Fibroblast of skin of scalp (primary cell): Measurements from ENCODE around the gene UNC5CL.

Experiments
- DNase-seq: peaks from one replicate; pipeline ENCODE4 v3.0.0-alpha.2; 2013

UNC5CL gene

DNA sequence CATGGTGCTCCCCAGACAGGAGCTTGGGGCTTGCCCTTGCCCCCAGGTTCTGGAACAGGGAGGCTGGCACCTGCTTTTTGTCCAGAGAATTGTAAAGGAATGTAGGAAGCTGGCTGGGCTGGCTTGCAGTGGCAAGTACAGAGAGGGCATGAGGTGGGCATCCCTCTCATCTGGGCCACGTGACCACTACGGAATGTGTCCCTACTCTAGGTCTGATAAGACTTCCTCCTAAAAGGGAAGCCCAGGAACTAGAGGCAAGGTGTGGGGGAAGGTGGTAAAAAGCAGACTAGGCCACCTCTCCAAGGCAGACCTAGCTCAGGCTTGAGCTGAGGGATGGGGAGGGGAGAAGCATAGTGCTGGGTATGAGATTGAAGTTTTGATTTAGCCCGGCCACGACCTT, 38.8 kb downstream of the UNC5CL start:
- DNase-seq: no peak

DNA sequence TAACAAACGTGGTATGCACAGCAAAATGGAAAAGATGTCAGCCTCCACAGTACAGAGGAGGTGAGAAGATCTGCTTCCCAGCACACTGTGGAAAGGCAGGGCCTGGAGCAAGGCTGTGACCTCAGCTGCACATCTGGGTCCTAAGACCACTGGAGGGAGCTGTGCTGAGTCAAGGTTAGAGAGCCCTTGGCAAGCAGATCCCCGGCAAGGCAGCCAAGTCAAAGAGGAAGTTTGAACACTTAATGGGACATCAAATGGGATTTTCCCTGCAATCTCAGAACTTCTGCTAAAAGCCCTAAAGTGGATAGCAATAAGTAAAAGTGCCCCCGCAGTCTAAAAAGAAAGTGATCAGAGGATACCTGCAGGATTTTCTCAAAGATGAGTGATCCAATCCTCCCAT, 39.5 kb downstream of the UNC5CL start:
- peak; percentile 27 for DNase-seq

DNA sequence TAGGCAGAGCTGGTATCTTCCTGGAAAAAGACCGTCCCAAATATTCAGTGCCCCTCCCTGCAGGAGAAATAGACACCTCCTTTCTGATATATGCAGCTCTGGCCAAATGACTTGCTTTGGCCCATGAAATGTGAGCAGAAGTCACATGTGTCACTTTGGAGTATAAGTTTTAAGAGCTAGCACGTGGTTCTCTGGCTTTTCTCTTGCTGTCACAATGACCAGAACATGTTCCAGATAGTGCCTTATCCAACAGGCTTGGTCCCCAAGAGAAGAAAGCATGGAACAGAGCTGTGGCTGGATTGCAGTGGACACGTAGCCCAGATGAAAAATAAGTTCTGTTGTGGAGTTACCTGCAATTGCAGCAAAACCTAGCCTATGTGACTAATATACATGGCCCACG, 40.4 kb downstream of the UNC5CL start:
- no peak for DNase-seq

DNA sequence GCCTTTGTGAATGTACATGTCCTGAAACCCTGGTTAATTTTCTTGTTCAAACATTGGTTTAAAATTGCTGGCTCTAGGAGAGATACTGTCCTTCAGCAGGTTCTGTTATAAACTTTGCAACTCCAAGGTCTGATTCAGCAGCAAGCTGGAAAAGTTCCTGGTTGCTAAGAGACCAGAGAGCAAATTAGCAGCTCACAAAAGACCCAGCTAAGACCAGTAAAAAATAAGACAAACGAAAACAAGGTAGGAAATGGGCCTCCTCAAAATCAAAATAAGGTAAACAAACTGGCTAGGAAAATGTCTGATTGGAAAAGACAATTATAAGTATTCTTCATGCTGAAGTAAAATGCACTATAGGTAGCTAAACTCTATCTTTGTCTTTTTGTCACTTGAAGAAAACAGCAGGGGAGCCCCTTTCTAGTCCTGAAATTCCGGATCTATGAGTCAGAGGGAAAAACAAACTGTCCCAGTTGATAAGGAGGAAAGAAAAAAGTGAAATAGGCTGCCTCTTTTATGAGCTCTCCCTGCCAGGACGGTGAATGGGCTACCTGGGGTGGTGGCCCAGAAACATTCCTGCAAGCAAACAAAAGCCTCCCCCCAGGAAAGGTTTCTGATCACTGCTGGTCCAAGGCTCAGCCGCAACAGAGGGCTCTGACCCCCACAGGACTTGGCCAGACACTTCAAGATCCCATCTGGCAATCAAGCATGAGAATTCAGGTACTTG, 41.6 kb downstream of the UNC5CL start:
- peak; percentile 22 for DNase-seq

DNA sequence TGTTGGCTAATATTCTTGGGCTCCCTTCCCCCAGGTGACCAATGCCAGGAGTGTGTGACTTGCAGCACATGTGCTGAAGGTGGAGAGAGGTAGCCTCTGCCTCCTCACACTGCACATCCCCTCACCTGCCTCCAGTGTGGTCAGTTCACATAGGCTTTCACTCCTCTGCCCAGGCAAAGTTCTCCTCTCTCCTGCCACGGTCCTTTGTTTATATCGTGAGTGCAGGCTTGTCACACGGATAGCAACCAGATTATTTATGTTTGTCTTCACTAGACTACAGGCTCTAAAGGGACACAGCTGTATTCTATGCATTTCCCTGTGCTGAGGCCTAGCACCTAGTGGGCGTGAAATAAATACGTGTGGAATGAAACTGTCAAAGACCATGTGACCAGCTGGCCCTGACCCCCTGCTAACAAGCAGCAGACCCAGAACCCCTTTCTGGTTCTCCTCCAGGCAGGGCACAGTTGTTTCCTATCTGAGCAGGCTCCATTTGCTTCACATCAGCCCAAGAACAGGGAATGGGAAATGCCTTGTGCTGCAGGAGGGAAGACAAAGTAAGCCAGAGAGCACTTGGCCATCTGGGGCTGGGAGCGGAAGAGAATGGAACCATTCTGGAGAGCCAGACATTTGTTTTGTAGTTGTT, 42.3 kb downstream of the UNC5CL start:
- peak; percentile 1 for DNase-seq

DNA sequence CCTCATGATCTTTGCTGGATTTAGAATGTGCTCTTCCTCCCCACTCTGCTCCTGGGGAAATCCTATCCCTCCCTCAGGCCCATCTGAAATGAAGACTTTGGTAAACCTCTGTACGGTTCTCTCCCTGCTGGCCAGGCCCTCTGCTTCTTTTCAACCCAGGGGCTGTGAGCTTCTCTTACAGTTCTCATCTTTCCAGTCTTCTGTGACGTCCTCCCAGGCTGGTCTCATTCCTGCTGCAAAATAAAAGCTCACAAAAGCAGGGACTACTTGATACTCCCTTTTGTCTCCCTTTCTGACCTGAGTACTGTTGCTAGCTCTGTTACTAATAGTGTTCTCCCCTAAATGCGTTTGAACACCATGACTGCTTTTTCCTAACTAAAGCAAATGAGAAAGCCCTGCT, 46.3 kb downstream of the UNC5CL start:
- no peak for DNase-seq

DNA sequence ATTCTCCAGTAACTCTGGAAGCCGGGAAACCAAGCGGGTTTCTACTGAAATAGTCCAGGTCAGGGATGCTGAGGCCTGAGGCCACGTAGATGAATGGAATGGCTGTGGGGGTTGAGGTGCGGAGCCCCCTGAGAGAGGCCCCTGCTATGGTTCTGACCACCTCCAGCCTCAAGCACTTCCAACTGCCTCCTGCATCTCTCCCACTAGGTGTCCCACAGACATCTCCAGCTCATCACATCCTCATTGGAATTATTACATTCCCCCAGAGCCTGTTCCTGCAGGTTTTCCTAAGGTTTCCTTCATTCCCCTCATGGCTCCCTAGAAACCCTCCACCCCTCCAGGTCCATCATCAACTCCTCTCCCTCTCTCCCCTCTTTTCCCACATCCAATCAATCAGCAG, 48.7 kb downstream of the UNC5CL start:
- DNase-seq: no peak

DNA sequence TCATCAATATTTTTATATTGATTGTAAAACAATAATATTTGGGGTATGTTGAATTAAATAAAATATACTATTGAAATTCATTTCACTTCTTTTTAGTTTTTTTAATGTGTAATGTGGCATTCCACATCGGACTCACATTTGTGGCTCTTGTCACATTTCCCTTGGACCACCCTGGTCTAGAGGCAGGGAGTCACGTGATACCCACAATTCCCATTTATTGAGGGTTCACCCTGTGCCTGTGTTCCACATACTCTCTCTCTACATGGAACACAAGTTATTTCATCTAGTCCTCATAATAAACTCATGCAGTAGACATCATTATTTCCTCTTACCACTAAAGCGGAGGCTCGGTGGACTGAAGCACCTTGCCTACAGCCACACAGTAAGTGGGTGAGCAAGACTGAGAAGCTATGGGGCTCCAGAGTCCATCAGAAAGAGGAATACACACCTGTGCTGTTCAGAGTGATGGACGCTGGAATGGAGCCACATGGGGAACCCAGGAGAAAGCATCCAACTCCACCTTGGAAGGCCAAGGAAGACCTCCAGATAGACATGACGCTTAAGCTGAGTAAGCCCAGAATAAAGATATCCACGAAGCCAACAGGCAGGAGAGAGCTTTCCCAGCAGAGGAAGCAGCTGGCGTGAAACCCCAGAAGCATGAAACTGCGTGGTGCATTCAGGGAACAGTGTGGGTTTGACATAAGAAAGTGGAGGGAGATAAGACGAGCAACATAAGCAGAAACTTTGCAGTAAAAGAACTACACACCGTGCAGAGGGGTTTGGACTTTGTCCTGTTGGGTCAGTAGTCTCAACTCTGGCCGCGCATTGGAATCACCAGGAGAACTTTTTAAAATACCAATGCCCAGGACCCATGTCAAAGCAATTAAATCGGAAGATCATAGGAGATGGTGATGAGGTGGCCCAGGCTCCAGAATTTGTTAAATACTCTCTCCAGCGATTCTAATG, 49.5 kb downstream of the UNC5CL start:
- no peak for DNase-seq

DNA sequence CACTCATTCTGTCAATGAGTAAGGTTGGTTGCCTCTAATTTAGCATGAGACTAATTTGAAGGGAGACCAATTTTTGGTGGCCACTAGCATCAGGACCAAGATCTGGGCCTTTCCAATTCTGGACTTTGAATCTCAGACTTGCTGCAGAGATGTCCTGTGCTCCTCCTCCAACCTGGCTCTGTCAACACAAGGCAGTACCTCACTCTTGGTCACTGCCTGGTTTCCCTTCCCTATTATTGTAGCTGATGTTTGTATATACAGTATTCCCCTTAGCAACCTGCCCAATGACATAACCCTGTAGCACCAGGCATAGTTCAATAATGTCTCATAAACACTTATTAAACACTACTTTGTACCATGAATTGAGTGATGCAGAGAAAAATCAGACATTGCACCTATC, 50.4 kb downstream of the UNC5CL start:
- DNase-seq: no peak

DNA sequence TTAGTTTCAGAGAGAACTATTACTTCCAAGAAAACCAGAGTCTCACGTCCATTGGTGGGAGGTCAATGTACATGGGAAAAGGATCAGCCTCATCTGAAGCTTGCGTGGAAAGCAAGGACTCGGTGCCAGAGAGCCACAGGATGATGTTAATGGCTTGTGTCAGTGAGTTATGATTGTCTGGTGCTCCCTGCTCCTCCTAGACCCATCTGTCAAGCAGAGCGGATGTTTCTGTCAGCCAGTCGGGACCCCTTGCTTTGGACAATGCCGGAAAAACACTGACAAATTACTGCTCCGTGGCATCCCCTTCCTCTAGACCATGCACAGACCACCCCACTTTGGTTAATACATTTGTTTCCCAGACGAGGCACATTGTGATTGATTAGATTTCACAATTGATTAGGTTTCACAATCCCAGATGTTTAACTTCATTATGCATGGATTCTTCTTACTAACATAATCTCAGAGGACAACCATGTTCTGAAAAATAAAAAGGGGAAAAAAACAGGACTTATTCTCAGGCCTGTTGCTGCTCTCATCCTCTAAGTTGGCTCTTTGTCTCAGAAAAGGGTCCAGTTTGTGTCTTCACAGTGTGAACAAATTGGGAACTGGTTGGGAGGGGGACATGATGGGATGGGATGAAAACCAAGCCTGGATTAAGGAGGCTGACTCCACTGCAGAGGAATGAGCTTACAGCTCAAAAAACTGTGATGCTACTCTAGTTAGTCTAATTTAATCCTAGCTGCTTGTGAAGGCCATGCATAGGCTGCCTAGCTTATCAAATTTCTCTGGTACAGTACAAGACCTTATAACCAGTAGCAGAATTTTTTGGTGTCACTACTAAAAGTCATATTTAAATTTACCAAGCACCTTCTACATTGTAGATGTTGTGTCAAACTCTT, 51.9 kb downstream of the UNC5CL start:
- DNase-seq: no peak

DNA sequence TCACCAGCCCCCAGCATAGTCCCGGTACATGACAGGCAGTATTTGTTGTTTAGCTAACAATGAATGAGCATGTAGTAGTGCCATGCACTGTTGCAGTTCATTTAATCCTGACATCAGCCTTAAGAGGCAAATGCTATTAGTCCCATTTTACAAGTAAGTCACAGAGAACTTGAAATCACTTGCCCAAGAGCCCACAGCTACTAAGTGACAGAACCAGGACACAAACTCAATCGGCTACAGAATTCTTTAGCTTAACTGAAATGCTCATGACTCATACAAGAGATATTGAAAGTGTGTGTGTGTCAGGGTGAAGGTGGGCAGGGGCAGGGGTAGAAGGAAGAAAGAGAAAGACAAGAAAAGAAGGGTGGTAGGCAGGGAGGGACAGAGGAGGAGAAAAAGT, 52.7 kb downstream of the UNC5CL start:
- DNase-seq: peak; percentile 17

DNA sequence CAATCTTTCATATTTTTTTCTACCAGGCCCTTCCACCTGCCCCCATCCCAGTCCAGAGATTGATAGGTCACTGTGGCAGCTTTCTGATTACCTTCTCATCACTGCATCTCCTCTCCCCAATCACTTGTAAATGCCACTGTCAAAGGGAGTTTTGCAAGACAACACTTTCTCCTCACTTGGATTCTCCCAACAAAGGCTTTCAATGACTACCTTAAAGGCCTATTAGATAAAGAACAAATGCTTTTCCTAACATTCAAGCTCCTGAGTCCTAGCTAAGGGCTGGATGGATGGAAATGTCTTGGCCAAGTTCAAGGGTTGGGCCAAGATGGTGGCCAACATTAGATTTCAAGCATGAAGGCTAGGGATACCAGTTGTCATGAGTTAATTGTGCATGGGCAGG, 55.3 kb downstream of the UNC5CL start:
- DNase-seq: no peak

DNA sequence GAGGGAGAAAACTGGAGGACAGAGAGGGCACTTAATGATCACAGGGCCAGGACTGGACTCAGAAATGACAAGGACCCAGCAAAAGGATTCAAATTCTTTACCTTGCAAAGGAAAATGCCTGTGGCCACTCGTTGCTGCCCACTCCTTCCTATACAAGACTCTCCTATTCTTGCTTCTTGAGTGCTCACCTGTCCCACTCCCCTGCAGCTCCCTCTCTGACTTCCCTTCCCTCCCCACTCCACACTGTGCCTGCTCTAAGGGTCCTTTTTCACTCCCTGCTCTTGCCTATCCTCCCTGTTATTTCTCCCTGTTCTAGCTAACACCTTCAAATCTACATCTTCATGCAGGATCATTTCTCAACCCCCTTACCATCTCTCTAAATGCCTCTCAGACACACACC, 56.1 kb downstream of the UNC5CL start:
- DNase-seq: no peak

DNA sequence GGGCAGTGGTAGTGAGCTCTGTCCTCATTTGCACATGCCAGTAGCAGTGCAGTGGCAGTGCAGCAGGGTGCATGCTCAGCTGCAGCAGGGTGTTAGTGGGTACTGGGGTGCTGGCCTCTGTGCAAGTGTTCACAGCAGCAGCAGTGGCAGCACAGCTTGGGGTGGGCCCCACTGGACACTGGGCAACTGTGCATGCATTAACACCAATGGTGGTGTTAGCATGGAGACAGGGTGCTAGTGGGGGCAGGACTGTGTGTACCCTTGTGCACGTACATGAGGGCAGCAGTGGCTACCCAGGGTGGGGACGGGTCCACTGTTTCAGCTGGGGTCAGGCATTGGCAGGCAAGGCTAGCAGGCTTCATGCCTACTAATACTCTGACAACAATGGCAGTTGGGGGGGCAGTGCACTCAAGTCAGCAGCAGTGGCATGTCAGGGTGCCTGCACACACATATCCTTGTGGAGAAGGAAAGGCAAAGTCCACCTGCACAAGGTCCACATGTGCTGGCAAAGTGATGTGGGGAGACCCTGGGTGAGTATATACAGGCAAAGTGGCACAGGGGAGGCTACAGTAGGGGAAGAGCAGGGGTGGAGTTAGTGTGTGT, 60.2 kb downstream of the UNC5CL start:
- no peak for DNase-seq

DNA sequence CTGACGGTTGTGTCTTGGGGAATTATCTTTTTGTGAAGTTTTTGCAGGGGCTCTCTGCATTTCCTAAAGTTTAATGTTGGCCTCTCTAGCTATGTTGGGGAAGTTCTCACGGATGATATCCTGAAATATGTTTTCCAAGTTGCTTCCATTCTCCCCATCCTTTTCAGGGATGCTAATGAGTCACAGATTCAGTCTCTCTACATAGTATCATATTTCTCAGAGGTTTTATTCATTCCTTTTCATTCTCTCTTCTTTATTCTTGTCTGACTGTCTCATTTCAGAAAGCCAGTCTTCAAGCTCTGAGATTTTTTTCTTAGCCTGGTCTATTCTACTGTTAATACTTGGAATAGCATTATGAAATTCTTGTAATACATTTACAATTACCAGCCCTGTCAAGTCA, 61.3 kb downstream of the UNC5CL start:
- DNase-seq: peak; percentile 33

DNA sequence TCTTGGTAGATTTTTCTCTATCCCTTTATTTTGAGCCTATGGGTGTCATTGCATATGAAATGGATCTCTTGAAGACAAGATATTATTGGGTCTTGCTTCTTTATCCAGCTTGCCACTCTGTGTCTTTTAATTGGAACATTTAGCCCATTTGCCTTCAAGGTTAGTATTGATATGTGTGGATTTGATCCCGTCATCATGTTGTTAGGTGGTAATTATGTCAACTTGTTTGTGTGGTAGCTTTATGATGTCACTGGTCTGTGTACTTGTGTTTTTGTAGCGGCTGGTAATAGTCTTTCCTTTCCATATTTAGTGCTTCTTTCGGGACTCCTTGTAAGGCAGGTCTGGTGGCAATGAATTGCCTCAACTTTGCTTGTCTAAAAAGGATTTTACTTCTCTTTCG, 61.9 kb downstream of the UNC5CL start:
- DNase-seq: no peak
